Measurements from ENCODE around the gene ETV1. TPM values are rescaled to one million over a fixed set of nuclear protein-coding genes. Genes with fewer than 3 reads are reported as not detected.

The ETV1 gene
- total RNA-seq, 1 experiment from 2014 or later, result 68.5 TPM

GRCh38 chr7:13949445-13949844 is 40.0 kb downstream of the ETV1 start:
- Histone ChIP-seq H2AK5ac (ENCODE audit: insufficient read length, low read length) (no peak overlapping the region), H2BK12ac (ENCODE audit: insufficient read length, low read depth, low read length) (no peak overlapping the region), H3K23me2 (ENCODE audit: insufficient read length, low read depth, low read length, poor library complexity, severe bottlenecking) (no peaks in the 10 kb centered on the region), H3K9ac (ENCODE audit: extremely low read depth, insufficient read length, low read length) (no peak overlapping the region), H3K79me1 (ENCODE audit: insufficient read depth, low read depth, low read length, poor library complexity, severe bottlenecking) (no peaks in the 10 kb centered on the region), H3K27me3 (ENCODE audit: insufficient read depth, low read length) (no peaks in the 10 kb centered on the region), H3K23ac (ENCODE audit: insufficient read length, low read depth, low read length) (no peak overlapping the region), H3K4me2 (ENCODE audit: insufficient read depth, insufficient read length, low read length) (no peak overlapping the region), H4K20me1 (ENCODE audit: control insufficient read depth, insufficient read depth, insufficient read length) (no peaks in the 10 kb centered on the region), H3K4ac (ENCODE audit: low read depth, low read length) (no peak overlapping the region), H4K5ac (ENCODE audit: insufficient read length, low read depth, low read length) (no peak overlapping the region), H4K91ac (ENCODE audit: insufficient read length, low read depth, low read length) (no peak overlapping the region), H3K4me1 (ENCODE audit: insufficient read depth, low read length) (peaks cover 4% of the 10 kb centered on the region; the same call in 1 of the 2 replicates), H2BK120ac (ENCODE audit: low read depth, low read length, poor library complexity, severe bottlenecking) (no peak overlapping the region), H4K8ac (replicated peaks; ENCODE audit: insufficient read length, low read depth, low read length) (no peak overlapping the region), H2BK5ac (ENCODE audit: insufficient read length, low read length) (no peak overlapping the region), H2BK15ac (ENCODE audit: low read depth, low read length) (no peak overlapping the region), H3K9me3 (ENCODE audit: control insufficient read depth, low read depth, low read length) (no peaks in the 10 kb centered on the region), H3K79me2 (ENCODE audit: insufficient read depth, low read length) (no peaks in the 10 kb centered on the region), H3K56ac (ENCODE audit: insufficient read length, low read depth, low read length) (no peak overlapping the region), H2BK20ac (ENCODE audit: low read depth, low read length, poor library complexity, severe bottlenecking) (no peak overlapping the region), H2AFZ (ENCODE audit: low read length) (no peak overlapping the region), H3K18ac (ENCODE audit: insufficient read length, low read depth, low read length) (no peak overlapping the region), H3K14ac (ENCODE audit: insufficient read depth, low read length) (no peak overlapping the region), H3T11ph (ENCODE audit: low read length) (no peak overlapping the region), H3K27ac (ENCODE audit: insufficient read length, low read depth, low read length) (no peak overlapping the region)
- DNase-seq, result no peak
- WGBS (ENCODE audit: extremely low coverage, insufficient read length, low lambda C conversion rate), result no CpG with 5 or more reads among the region's 2 CpGs
- peak overlapping the region in 2 of 3 experiments; percentile 80 to 95; a peak in 3 of 7 replicates for H3K27ac Mint-ChIP-seq
- no peak for TF ChIP-seq CTCF (conservative IDR thresholded peaks at IDR 0.05)
- H3K27me3 Mint-ChIP-seq (ENCODE audit: low read depth), result no peaks in the 10 kb centered on the region
- no peak overlapping the region for H3K4me3 Mint-ChIP-seq
- H3K4me1 Mint-ChIP-seq, result peaks cover 24 to 28% of the 10 kb centered on the region in 2 experiments
- no peaks in the 10 kb centered on the region for H3K9me3 Mint-ChIP-seq
- H3K36me3 Mint-ChIP-seq (ENCODE audit: insufficient read depth in 1 of 3, low read depth in 3 of 3), result peaks cover 0 to 14% (median 0%) of the 10 kb centered on the region in 3 experiments; a peak in 3 of 7 replicates
